OCI-M2 (cell line): Measurements from ENCODE around the gene ADSL.
"Not testable (repeated sequence)": the region's sequence is repeated elsewhere in the genome, so short reads cannot be mapped to it uniquely, and the experiment has no call there.

Experiments
- DNase-seq: peaks from one replicate; lab custom pipeline; 2025; ENCODE audit not compliant: unreplicated experiment; lab: John Stamatoyannopoulos, UW

Gene ADSL

GRCh38 chr22:40367342-40367741 is 21.0 kb downstream of the ADSL start:
- no peak for DNase-seq

- no peak for DNase-seq
Observed at GRCh38 chr22:40368016-40368415, 21.7 kb downstream of the ADSL start.

GRCh38 chr22:40368836-40369235 is 22.5 kb downstream of the ADSL start:
- no peak for DNase-seq

GRCh38 chr22:40374567-40374966 is 28.3 kb downstream of the ADSL start:
- no peak for DNase-seq

GRCh38 chr22:40376149-40376548 is 29.8 kb downstream of the ADSL start:
- DNase-seq = no peak

GRCh38 chr22:40377931-40378330 is 31.6 kb downstream of the ADSL start:
- DNase-seq = no peak

- not testable (repeated sequence) for DNase-seq
Observed at GRCh38 chr22:40378448-40378847, 32.1 kb downstream of the ADSL start.

GRCh38 chr22:40381461-40381860 is 35.2 kb downstream of the ADSL start:
- DNase-seq = no peak

- DNase-seq = no peak
Observed at GRCh38 chr22:40383905-40384304, 37.6 kb downstream of the ADSL start.

GRCh38 chr22:40385036-40385782 is 38.9 kb downstream of the ADSL start:
- no peak for DNase-seq

GRCh38 chr22:40387746-40388145 is 41.4 kb downstream of the ADSL start:
- DNase-seq = no peak

GRCh38 chr22:40388231-40388630 is 41.9 kb downstream of the ADSL start:
- no peak for DNase-seq

GRCh38 chr22:40391417-40391816 is 45.1 kb downstream of the ADSL start:
- no peak for DNase-seq

- no peak for DNase-seq
Observed at GRCh38 chr22:40392618-40393017, 46.3 kb downstream of the ADSL start.

- no peak for DNase-seq
Observed at GRCh38 chr22:40394607-40395006, 48.3 kb downstream of the ADSL start.

GRCh38 chr22:40395607-40396006 is 49.3 kb downstream of the ADSL start:
- DNase-seq = no peak

GRCh38 chr22:40396882-40397281 is 50.6 kb downstream of the ADSL start:
- DNase-seq = no peak

GRCh38 chr22:40397396-40397795 is 51.1 kb downstream of the ADSL start:
- DNase-seq = no peak

GRCh38 chr22:40399621-40400020 is 53.3 kb downstream of the ADSL start:
- no peak for DNase-seq

GRCh38 chr22:40400159-40400558 is 53.9 kb downstream of the ADSL start:
- no peak for DNase-seq

- no peak for DNase-seq
Observed at GRCh38 chr22:40401532-40401931, 55.2 kb downstream of the ADSL start.

GRCh38 chr22:40401981-40402406 is 55.7 kb downstream of the ADSL start:
- no peak for DNase-seq

- DNase-seq = no peak
Observed at GRCh38 chr22:40403141-40403540, 56.8 kb downstream of the ADSL start.
